ENCODE results near the gene STING1.

Gene STING1

GRCh38 chr5:139468421-139468931 is 14.1 kb downstream of the STING1 start:
- DNase-seq (ENCODE audit: low read depth in 1 of 2, low spot score in 1 of 2) = no peak

- no peak for DNase-seq (ENCODE audit: low read depth in 1 of 2, low spot score in 1 of 2)
These were observed 19.8 kb downstream of the STING1 start, which contains the start of gene ECSCR for GRCh38 chr5:139462586-139463276. ECSCR (minus strand) TSS chr5:139462743; CDS start chr5:139462670, 73 bp downstream.

- DNase-seq (ENCODE audit: low read depth in 1 of 2, low spot score in 1 of 2) = no peak
These were observed 20.9 kb downstream of the STING1 start for GRCh38 chr5:139461698-139462097.

GRCh38 chr5:139461176-139461575 is 21.4 kb downstream of the STING1 start:
- no peak for DNase-seq (ENCODE audit: low read depth in 1 of 2, low spot score in 1 of 2)

GRCh38 chr5:139460455-139460854 is 22.1 kb downstream of the STING1 start:
- DNase-seq (ENCODE audit: low read depth in 1 of 2, low spot score in 1 of 2) = no peak

GRCh38 chr5:139459451-139459934 is 23.1 kb downstream of the STING1 start:
- no peak for DNase-seq (ENCODE audit: low read depth in 1 of 2, low spot score in 1 of 2)

- DNase-seq (ENCODE audit: low read depth in 1 of 2, low spot score in 1 of 2) = peak; percentile 42 to 53
These were observed 23.8 kb downstream of the STING1 start for GRCh38 chr5:139458580-139459407.

GRCh38 chr5:139457653-139458306 is 24.8 kb downstream of the STING1 start:
- no peak for DNase-seq (ENCODE audit: low read depth in 1 of 2, low spot score in 1 of 2)

GRCh38 chr5:139457241-139457640 is 25.3 kb downstream of the STING1 start:
- DNase-seq (ENCODE audit: low read depth in 1 of 2, low spot score in 1 of 2) = no peak

GRCh38 chr5:139456776-139457175 is 25.8 kb downstream of the STING1 start:
- DNase-seq (ENCODE audit: low read depth in 1 of 2, low spot score in 1 of 2) = no peak

GRCh38 chr5:139454568-139455290 is 27.8 kb downstream of the STING1 start:
- no peak for DNase-seq (ENCODE audit: low read depth in 1 of 2, low spot score in 1 of 2)

GRCh38 chr5:139453683-139454567 is 28.6 kb downstream of the STING1 start:
- no peak for DNase-seq (ENCODE audit: low read depth in 1 of 2, low spot score in 1 of 2)

- no peak for DNase-seq (ENCODE audit: low read depth in 1 of 2, low spot score in 1 of 2)
These were observed 30.5 kb downstream of the STING1 start for GRCh38 chr5:139451878-139452660.

- no peak for DNase-seq (ENCODE audit: low read depth in 1 of 2, low spot score in 1 of 2)
These were observed 31.4 kb downstream of the STING1 start for GRCh38 chr5:139451176-139451575.

- DNase-seq (ENCODE audit: low read depth in 1 of 2, low spot score in 1 of 2) = no peak
These were observed 35.4 kb downstream of the STING1 start for GRCh38 chr5:139446956-139447779.

- no peak for DNase-seq (ENCODE audit: low read depth in 1 of 2, low spot score in 1 of 2)
These were observed 37.0 kb downstream of the STING1 start for GRCh38 chr5:139445325-139446170.

- DNase-seq (ENCODE audit: low read depth in 1 of 2, low spot score in 1 of 2) = no peak
These were observed 38.6 kb downstream of the STING1 start for GRCh38 chr5:139443831-139444453.

All from stimulated activated CD4-positive, alpha-beta T cell treated with anti-CD3 and anti-CD28 coated beads, Interleukin-15, amount 100 ng/mL, for 1 hour (primary cell).